ENCODE results near the gene EDAR.

Gene EDAR

GRCh38 chr2:108908713-108909070 is 80.3 kb downstream of the EDAR start:
- no peak for DNase-seq (ENCODE audit: low read depth in 2 of 2)

DNA sequence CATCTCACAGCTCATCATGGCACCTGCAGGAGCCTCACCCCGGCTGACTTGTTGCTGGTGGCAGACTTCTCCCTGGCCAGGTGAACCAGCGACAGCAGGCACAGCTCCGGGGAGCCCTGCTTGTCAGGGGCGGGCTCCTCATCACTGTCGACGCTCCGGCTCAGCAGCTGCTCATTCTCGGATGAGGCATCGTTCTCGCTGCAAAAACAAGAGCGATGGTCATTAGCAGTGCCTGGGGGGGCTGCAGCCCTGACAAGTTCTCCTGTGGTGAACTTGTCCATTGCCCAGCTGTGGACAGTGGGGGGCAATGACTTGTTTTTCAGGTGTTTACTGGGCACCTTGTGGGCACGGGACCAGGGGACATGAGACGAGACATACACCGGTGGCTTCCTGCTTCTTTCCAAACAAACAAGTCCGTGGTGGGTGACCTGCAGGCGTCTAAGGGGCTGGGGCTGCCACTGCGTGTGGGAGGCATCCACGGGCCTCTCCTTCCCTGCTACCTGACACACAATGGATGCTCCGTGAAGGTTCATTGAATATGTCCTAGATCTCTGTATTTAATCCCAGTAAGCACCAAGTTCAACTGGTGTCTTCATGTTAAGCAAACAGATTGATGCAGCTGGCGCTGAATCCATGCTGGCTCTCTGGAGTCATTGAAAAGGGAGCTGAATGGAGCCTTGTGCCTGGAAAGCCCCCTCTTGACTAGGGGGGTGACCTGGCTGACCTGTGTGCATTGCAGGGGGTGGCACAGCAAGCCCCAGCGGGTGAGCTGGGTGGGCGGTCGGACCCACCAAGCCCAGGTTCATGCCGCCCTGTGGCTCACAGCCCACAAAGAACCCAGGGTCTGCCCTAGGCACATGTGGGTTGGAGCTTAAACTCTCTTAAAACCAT is 81.0 kb downstream of the EDAR start:
- no peak for DNase-seq (ENCODE audit: low read depth in 2 of 2)

- no peak for DNase-seq (ENCODE audit: low read depth in 2 of 2)
These were observed 82.5 kb downstream of the EDAR start for GRCh38 chr2:108906403-108907077.

- DNase-seq (ENCODE audit: low read depth in 2 of 2) = no peak
These were observed 83.1 kb downstream of the EDAR start for GRCh38 chr2:108905906-108906305.

DNA sequence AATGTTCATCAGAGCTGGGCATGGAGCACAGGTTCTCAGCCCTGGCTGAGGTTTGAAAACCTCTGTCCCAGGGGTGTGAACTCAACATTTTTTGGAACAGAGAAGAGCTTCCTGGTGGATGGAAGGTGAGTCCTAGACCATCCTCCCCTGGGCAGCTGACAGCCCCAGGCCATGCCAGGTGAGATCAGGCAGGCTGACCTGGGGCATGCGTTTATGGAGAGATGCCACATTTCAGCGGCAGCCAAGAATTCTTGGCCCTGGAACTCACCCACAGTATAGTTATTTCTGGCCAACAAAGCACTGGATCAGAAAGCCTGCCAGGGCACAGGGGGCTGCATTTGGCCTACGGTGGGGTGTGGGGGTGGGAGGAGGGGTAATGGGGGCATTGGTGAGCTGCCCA is 83.8 kb downstream of the EDAR start:
- DNase-seq (ENCODE audit: low read depth in 2 of 2) = no peak

DNA sequence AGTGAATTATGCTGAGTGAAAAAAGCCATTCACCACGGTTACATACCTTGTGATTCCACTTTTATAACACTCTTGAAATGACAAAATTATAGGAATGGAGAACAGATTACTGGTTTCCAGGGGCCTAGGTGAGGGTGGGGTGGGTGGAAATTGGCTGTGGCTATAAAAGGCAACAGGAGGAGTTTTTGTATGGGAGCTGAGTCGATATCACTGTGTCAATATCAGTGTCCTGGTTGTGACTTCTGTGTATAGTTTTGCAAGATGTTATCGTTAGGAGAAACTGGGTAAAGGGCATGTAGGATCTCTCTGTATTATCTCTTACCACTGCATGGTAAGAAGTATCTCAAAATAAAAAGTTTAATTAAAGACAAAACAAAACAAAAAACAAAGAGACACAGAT is 84.3 kb downstream of the EDAR start:
- DNase-seq (ENCODE audit: low read depth in 2 of 2) = no peak

- no peak for DNase-seq (ENCODE audit: low read depth in 2 of 2)
These were observed 90.5 kb downstream of the EDAR start for GRCh38 chr2:108898315-108899082.

DNA sequence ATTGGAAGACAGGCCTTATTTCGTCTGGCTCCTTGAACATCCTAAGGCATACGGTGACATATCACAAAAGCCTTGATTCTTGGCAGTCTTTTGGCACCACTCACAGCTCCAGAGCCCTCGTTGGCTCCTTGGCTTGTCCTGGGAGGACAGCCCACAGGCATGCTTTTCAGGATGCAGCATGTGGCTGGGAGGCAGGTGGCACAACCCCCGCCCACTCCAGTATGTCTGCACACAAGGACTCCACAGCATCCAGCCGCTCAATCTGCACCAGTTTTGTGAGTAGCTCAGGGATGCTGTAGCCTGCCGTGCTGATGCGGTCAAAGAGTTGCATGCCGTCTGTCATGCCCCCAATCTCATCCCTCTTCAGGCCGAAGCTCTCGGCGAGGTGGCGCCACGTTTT is 92.3 kb downstream of the EDAR start:
- no peak for DNase-seq (ENCODE audit: low read depth in 2 of 2)

- DNase-seq (ENCODE audit: low read depth in 2 of 2) = no peak
These were observed 93.8 kb downstream of the EDAR start for GRCh38 chr2:108895188-108895587.

DNA sequence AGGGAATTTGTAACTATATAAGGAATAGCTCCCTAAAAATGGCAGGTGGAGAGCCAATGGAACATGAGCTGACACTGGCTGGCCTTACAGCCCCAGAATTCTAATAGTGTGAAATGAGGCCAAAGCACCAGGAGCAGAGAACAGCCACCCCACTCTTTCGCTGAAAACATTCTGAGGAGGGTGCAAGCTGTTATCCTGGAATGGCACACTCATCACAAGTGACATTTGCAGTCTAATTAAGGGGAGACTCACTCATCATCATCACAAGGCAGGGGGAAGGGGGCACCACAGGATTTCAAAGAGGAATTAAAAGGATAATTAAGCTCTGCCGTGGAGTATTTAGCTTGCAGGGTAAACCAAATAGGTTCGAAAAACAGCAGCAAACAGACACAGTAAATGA is 94.3 kb downstream of the EDAR start:
- no peak for DNase-seq (ENCODE audit: low read depth in 2 of 2)

- DNase-seq (ENCODE audit: low read depth in 2 of 2) = no peak
These were observed 95.7 kb downstream of the EDAR start for GRCh38 chr2:108893277-108893676.

DNA sequence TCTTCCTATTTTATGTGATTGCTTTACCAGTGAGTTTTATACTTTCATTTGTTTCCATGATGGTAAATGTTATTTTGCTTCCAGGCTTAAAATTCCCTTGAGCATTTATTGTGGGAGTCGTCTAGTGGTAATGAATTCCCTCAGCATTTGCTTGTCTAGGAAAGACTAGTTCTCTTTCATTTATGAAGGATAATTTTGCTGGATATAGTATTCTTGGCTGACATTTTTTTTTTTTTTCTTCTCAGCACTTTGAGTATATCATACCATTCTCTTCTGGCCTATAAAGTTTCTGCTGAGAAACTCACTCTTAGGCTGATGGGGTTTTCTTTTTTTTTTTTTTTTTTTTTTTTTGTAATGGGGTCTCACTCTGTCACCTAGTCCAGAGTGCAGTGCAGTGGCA is 99.1 kb downstream of the EDAR start:
- no peak for DNase-seq (ENCODE audit: low read depth in 2 of 2)

- DNase-seq (ENCODE audit: low read depth in 2 of 2) = no peak
These were observed 104.4 kb downstream of the EDAR start for GRCh38 chr2:108884619-108885018.

DNA sequence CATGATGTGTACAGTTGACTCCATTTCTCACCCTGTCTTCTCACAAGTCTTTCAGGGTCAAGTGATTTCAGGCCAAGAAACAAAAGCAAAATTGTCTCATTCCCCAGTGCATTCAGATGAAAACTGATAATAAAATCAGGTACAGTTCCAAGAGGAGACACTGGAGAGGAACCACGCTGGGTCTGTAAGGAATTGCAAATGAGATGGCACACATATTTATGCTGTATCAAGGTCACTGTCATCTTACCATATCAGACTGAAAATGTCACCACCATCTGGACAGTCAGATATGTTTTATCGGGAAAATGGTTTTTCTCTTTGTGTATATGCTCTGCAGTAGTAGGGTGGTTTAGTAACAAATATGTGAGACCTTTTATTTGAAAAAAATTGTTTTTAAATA is 110.7 kb downstream of the EDAR start:
- DNase-seq (ENCODE audit: low read depth in 2 of 2) = no peak

DNA sequence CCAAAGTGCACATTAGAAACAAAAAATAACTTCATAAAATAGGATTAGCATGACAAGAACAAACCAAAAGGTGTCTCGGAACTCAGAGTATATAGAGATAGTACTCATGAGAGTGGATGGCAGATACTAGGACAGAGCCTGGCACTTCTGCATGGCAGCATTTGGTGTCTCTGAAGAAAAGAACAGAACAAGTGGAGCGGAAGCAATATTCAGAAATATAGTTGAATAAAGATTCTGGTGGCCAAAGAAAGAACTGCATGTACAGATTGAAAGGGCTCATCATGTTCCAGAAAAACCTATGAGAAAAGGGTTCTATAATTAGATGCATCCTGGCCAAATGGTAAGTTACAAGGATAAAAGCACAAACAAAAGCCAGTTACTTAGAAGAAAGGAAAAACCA is 111.5 kb downstream of the EDAR start:
- DNase-seq (ENCODE audit: low read depth in 2 of 2) = no peak

- no peak for DNase-seq (ENCODE audit: low read depth in 2 of 2)
These were observed 118.9 kb downstream of the EDAR start for GRCh38 chr2:108870069-108870644.

- no peak for DNase-seq (ENCODE audit: low read depth in 2 of 2)
These were observed 119.5 kb downstream of the EDAR start for GRCh38 chr2:108869542-108869941.

DNA sequence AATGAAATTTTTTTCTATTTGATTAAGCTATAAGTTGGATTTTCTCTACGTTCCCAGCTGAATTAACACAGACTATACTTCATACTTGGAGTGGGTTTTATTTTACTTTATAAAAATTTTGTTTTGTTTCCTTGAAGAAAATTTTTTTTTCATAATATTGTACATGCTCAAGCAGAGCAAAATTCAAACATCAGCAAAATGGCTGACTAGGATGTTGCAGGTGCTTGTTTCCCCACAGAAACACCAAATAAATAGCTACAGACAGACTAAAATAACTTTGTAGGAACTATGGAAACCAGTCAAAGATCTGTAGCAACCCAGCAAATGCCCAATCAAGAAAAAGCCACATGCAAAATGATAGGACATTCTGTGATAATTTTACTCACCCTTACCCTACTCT is 120.1 kb downstream of the EDAR start:
- no peak for DNase-seq (ENCODE audit: low read depth in 2 of 2)

DNA sequence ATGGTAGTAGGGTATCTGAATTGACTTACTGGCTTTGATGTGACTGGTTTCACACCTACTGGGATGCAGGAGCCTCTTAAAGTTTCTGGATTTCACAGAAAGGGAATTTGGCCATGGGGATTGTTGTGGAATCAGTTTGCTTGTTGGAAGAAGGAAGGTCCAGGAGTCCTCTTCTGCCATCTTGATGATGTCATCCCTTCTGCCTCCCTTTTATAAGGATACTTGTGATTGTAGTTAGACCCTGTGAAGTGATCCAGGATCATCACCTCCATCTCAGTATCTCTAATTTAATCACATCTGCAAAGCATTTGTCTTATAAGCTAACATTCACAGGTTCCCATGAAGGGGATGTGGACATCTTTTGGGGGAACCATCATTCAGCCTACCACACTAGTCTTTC is 123.0 kb downstream of the EDAR start:
- DNase-seq (ENCODE audit: low read depth in 2 of 2) = no peak

DNA sequence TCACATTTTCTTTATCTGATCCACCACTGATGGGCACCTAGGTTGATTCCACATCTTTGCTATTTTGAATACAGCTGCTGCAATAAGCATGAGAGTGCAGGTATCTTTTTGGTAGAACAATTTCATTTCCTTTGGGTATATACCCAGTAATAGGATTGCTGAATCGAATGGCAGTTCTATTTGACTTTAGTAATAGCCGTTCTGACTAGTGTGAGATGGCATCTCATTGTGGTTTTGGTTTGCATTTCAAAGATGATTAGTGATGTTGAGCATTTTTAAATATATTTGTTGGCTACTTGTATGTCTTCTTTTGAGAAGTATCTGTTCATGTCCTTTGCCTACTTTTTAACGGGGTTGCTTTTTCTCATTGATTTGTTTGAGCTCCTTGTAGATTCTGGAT is 130.1 kb downstream of the EDAR start:
- DNase-seq (ENCODE audit: low read depth in 2 of 2) = no peak

DNA sequence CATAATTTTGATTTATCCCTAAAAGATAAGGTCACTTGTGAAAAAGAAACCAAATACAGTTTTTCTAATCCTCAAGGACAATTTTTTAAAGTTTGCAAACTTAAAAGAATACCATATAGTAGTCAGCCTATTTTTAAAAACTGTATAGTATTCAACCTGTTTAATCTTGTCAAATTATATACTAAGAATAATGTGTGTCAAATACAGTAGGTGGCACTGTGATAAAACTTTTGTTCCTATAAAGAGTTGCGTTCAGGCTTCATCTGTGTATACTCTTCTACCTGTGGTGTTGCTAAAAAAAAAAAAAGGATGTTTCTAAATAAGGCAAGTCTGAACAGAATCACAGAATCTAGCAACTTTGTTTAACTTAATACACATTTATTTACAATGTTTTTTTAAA is 133.8 kb downstream of the EDAR start:
- no peak for DNase-seq (ENCODE audit: low read depth in 2 of 2)

GRCh38 chr2:108854484-108854883 is 134.5 kb downstream of the EDAR start:
- no peak for DNase-seq (ENCODE audit: low read depth in 2 of 2)
